NCI-H82 (cell line): Measurements from ENCODE around the gene KCNK10.
A peak's percentile ranks its signal among the peaks of the same experiment; 100 is the strongest.

Experiments used
- DNase-seq: peaks from one replicate; lab custom pipeline; 2025; lab: John Stamatoyannopoulos, UW

Gene KCNK10

GRCh38 chr14:88321692-88322503 lies 1.2 kb downstream of the KCNK10 start:
- peak; percentile 36 for DNase-seq

GRCh38 chr14:88318406-88318805 lies 4.7 kb downstream of the KCNK10 start:
- no peak for DNase-seq

- no peak for DNase-seq
These were observed 6.5 kb downstream of the KCNK10 start for GRCh38 chr14:88316521-88316920.

GRCh38 chr14:88312257-88312656 lies 10.8 kb downstream of the KCNK10 start:
- DNase-seq: no peak

GRCh38 chr14:88311780-88312179 lies 11.3 kb downstream of the KCNK10 start:
- no peak for DNase-seq

- no peak for DNase-seq
These were observed 12.6 kb downstream of the KCNK10 start for GRCh38 chr14:88310449-88310848.

GRCh38 chr14:88310021-88310420 lies 13.0 kb downstream of the KCNK10 start:
- DNase-seq: no peak

GRCh38 chr14:88305528-88306322 lies 17.3 kb downstream of the KCNK10 start:
- DNase-seq: no peak

GRCh38 chr14:88303041-88303440 lies 20.0 kb downstream of the KCNK10 start:
- no peak for DNase-seq

- no peak for DNase-seq
These were observed 21.7 kb downstream of the KCNK10 start for GRCh38 chr14:88301381-88301780.

- DNase-seq: no peak
These were observed 22.3 kb downstream of the KCNK10 start for GRCh38 chr14:88300817-88301216.

DNA sequence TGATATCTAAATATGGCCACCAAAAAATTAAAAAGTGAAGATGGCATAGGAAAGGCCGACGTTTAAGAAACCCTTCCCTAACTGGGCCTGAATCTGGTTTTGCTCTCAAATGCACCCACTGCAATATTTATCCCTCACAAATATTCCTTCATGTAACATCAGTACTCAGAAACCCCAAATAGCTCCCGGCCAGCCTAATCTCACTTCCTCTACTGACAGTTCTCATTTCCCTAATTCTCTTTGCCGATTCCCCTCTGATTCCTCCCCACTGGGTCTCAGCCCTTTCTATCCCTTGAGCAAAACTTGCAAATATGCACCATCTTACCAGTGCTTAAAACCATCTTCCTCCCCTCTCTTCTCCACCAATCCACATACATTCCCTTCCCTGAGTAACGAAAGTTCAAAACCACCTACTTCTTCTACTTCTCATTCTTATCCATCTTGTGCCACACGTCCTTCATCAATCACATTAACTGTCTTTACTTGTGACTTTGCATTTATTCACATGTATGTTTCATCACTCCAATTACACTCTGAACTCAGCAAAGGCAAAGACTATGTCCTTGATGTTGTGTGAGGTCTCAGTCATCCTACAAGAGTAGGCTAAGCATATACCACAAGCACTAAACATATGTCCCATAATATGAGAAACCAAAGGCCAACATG lies 23.1 kb downstream of the KCNK10 start:
- DNase-seq: no peak

DNA sequence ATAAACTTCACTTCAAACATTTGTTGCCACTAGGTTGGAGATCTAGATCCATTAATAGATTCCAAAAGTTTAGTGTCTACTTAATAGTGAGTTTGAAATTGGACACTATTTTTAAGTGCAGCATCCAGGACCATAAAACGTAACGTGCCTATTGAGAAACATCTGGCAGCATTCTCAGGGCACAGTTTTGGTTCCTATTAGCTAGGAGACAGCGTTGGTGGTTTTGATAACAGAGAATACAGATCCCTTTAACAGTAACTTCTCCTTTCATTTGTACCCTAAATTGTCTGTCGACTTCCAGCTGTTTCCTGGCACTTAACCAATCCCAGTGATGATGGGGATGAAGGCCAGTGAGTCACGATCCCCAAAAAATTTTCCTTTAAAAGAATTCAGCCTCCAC lies 25.8 kb downstream of the KCNK10 start:
- DNase-seq: no peak

DNA sequence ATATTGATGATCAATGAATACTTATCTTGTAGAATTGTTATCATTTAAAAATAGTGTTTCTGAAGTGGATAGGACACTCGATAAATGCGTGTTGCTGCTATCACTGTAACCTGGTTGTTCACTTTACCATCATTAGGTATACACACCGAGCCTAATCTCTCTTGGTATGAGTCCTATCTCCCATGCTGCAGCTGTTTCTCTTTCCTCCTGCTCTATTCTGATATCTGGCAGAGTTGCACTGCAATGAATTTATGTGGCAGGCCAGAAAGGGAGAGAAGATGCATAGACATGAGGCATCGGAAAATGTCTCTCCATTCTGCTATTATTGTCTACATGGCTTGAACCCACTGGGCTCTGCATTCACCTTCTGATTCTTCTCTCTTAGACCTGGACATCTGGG lies 26.7 kb downstream of the KCNK10 start:
- no peak for DNase-seq

DNA sequence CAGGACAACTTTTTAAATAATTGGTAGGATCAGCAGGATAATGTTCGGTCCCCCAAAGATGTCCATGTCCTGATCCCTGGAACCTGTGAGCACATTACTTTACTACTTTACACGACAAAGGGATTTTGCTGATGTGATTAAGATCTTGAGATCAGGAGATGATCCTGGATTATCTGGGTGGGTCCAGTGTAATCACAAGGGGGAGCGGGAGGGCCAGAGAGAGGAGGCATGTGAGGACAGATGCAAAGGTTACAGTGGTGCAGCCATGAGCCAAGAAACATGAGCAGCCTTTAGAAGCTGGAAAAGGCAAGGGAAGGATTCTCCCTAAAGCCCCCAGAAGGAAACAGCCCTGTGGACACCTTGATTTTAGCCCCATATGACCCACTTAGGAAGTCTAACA lies 33.1 kb downstream of the KCNK10 start:
- peak; percentile 95 for DNase-seq

- no peak for DNase-seq
These were observed 33.8 kb downstream of the KCNK10 start for GRCh38 chr14:88289234-88289633.

DNA sequence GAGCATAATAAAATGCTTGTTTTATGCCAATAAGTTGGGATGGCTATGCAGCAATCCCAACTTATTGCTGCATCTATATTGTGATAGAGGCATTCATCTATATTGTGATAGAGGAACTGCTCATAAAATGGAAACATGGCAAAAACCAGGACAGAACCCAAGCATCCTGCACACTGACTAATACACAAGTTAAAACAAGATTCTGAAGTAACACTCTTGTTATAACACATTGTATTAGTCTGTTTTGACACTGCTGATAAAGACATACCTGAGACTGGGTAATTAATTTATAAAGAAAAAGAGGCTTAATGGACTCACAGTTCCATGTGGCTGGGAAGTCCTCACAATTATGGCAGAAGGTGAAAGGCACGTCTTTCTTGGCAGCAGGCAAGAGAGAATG lies 36.8 kb downstream of the KCNK10 start:
- no peak for DNase-seq

DNA sequence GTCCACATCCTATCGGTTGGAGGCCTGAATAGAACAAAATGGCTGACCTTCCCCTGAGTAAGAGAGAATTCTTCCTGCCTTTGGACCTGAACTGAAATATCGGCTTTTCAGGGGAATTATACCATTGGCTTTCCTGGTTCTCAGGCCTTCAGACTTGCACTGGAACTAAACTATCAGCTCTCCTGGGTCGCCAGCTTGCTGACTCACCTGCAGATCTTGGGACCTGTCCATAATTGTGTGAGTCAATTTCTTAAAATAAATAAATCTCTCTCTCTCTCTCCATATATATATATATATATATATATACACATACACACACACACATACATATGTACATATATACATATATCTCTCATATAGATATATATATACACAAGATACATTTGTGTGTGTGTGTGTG lies 41.6 kb downstream of the KCNK10 start:
- no peak for DNase-seq

- DNase-seq: no peak
These were observed 46.0 kb downstream of the KCNK10 start for GRCh38 chr14:88276923-88277596.

GRCh38 chr14:88272390-88273269 lies 50.4 kb downstream of the KCNK10 start:
- no peak for DNase-seq

DNA sequence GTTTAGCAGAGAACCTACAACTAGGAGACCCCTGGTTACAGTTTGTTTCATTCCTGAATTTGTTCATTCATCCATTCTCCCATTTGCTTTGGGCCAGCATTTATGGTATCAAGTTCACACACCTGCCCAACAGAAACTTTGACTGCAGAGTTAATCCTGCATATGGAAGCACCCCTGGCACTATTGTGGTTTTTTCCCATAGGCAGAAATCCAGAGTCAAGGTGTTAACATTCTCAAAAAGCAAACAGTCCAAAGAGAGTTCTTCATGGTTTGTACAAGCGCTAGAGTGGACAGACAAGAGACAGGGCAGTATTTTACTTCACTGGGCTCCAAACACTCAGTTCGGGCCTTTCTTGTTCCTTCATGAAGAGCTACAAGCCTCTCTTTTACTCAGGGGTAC lies 51.9 kb downstream of the KCNK10 start:
- no peak for DNase-seq
